Fibroblast of villous mesenchyme (primary cell): ENCODE data around the gene PLPP4. TPM values are rescaled to one million over a fixed set of nuclear protein-coding genes. Genes with fewer than 3 reads are reported as not detected.

Source experiments
- DNase-seq: peaks from one replicate; pipeline ENCODE4 v3.0.0-alpha.2; 2010; ENCODE audit warnings: low read depth
- H3K4me3 ChIP-seq: 2 replicates; pipeline ENCODE4 v1.5.1; 2011; ENCODE audit warnings: low read depth, mild to moderate bottlenecking, low read length
- total RNA-seq: library from RNA; depleted of rRNA; stranded (reverse); fragments of >200 nt; gene quantifications from 2 replicates; pipeline ENCODE4 v1.2.3, GENCODE V29; 2012
- TF ChIP-seq, protein P1 (sequence below): IDR thresholded peaks from 2 replicates; pipeline ENCODE4 v1.5.1; 2012; ENCODE audit warnings: low read depth, mild to moderate bottlenecking, low read length; ENCODE audit not compliant: insufficient read depth

Gene PLPP4
- total RNA-seq, 1 donor: 0.86 TPM

- TF ChIP-seq, protein P1, sequence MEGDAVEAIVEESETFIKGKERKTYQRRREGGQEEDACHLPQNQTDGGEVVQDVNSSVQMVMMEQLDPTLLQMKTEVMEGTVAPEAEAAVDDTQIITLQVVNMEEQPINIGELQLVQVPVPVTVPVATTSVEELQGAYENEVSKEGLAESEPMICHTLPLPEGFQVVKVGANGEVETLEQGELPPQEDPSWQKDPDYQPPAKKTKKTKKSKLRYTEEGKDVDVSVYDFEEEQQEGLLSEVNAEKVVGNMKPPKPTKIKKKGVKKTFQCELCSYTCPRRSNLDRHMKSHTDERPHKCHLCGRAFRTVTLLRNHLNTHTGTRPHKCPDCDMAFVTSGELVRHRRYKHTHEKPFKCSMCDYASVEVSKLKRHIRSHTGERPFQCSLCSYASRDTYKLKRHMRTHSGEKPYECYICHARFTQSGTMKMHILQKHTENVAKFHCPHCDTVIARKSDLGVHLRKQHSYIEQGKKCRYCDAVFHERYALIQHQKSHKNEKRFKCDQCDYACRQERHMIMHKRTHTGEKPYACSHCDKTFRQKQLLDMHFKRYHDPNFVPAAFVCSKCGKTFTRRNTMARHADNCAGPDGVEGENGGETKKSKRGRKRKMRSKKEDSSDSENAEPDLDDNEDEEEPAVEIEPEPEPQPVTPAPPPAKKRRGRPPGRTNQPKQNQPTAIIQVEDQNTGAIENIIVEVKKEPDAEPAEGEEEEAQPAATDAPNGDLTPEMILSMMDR: no peak
- peak; percentile 4 for DNase-seq
- H3K4me3 ChIP-seq: no peak overlapping the region
These were observed 48.8 kb downstream of the PLPP4 start for GRCh38 chr10:120505866-120506265.

GRCh38 chr10:120506674-120507073 lies 49.6 kb downstream of the PLPP4 start:
- no peak for DNase-seq
- TF ChIP-seq, protein P1: no peak
- H3K4me3 ChIP-seq: no peak overlapping the region

DNA sequence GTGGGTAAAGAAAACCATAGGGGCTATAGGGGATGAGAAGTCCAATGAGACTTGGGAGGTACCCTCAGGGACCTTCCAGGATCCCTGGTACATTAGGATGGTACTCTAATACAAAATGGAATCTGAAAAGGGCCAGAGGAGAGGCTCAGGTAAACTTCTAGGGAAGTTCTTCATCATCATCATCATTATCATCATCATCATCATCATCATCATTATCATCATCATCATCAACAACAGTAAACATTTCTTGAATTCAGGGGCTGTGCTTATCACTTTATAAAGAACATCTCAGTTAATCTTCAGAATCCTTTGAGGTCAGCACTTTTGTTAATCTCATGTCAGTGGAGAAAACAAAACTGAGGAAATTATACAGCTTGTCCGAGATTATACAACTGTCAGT lies 50.1 kb downstream of the PLPP4 start:
- no peak for DNase-seq
- no peak overlapping the region for H3K4me3 ChIP-seq
- TF ChIP-seq, protein P1: no peak

GRCh38 chr10:120507651-120508050 lies 50.6 kb downstream of the PLPP4 start:
- TF ChIP-seq, protein P1: no peak
- H3K4me3 ChIP-seq: no peak overlapping the region
- DNase-seq: no peak

DNA sequence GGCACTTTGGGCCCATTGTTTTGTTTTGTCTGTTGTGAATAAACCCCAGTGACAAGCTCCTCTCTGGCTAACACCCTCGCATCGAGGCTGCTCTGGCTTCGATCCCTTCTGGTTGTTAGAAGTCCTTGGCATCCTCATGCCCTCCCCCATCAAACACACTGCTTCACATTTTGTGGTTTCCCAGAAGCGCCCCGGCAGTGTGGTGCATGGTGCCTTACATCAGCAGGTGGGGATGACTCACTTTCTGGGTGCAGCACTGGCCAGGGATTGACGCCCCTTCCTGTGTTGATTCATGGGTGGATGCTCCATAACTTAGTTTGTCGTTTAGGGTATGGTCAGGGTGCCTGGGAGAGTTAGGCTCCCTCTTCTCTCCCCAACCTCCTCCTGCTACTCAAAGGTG lies 51.4 kb downstream of the PLPP4 start:
- no peak overlapping the region for H3K4me3 ChIP-seq
- peak; percentile 34 for DNase-seq
- TF ChIP-seq, protein P1: no peak

DNA sequence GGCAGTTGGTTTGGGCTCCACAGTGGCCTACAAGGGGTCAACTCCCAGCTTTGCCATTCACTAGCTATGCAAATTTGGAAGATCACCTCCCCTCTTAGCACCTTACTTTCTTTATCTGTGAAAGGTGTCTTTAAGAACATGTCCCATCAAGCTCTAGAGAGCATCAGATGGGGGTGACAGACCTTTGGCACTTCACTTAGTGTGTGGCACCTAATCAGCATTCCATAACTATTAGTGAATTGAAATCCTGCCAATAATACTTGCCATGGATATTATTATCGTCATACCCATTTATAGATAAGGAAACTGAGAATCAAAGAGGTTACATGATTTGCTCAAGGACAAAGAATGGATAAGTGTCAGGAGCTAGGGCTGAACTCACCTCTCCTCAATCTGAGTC lies 51.9 kb downstream of the PLPP4 start:
- DNase-seq: no peak
- TF ChIP-seq, protein P1: no peak

DNA sequence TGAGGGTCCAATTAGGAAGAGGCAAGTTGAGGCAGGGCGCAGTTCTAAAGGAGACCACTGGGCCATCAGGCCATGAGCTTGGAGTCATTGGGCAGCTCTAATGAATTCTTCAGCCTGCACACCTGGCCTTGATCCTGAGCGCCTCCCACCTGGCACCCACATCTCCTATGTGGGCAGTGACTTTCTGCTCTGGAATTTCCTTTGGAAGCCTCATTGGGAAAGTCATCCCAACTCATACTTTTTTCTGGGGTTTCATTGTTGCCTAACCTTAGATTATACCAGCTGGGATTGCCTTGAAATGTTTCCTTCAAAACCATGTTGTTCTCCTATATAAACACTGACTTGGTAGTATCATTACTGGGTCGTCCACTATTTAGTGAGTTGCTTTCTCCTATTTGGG lies 54.1 kb downstream of the PLPP4 start:
- DNase-seq: no peak
- H3K4me3 ChIP-seq: no peak overlapping the region
- TF ChIP-seq, protein P1: no peak

More for the DNA sequence above, 51.9 kb downstream of the PLPP4 start:
- H3K4me3 ChIP-seq: no peak overlapping the region
